ENCODE results near the gene ARSB. TPM values are rescaled to one million over a fixed set of nuclear protein-coding genes. Genes with fewer than 3 reads are reported as not detected.
A peak's percentile ranks its signal among the peaks of the same experiment; 100 is the strongest.

ARSB gene
- total RNA-seq, 2 experiments from 2014 or later = 9.2 TPM

GRCh38 chr5:79025054-79025472 is 40.0 kb upstream of the ARSB start:
- no peak overlapping the region for H2AFZ ChIP-seq (ENCODE audit: low read length)
- H3K9me2 ChIP-seq (ENCODE audit: insufficient read depth, low read length) = no peaks in the 10 kb centered on the region
- TF ChIP-seq CTCF (conservative IDR thresholded peaks at IDR 0.05; ENCODE audit: low read length) = peak; percentile 100
- no peak for TF ChIP-seq EZH2phosphoT487 (IDR thresholded peaks at IDR 0.05; ENCODE audit: borderline replicate concordance, low read depth, low read length)
- H3K36me3 ChIP-seq (ENCODE audit: insufficient read depth, low read length) = no peaks in the 10 kb centered on the region
- no peak overlapping the region for H3K4me3 ChIP-seq (ENCODE audit: low read depth, low read length, poor library complexity, severe bottlenecking)
- BruUV-seq (replicated peaks) = no TSS peak
- H4K20me1 ChIP-seq (ENCODE audit: insufficient read depth, low read length) = no peaks in the 10 kb centered on the region
- H3K4me2 ChIP-seq (ENCODE audit: low read length) = peak overlapping the region; percentile 12; the same call in 1 of the 2 replicates
- peak; percentile 59 for DNase-seq (ENCODE audit: low spot score)
- CTCF ChIA-PET (ENCODE audit: unreplicated experiment) = interaction anchor here (0.7 to 1.2 kb wide), 3 partner anchors 101 to 440 kb away, joined by 3 to 9 read pairs (median 5); no protein-coding TSS in a partner anchor
- intact Hi-C loops (cut with micrococcal nuclease; ENCODE audit: unreplicated experiment) = loop anchor here (1.0 kb wide), 2 partner anchors 108 to 438 kb away; no protein-coding TSS in a partner anchor
- no peaks in the 10 kb centered on the region for H3K9me3 ChIP-seq (ENCODE audit: low read length)
- POLR2A ChIA-PET = interaction anchor here (0.8 to 1.0 kb wide), 3 partner anchors 8 to 108 kb away, joined by 3 to 5 read pairs (median 3); no protein-coding TSS in a partner anchor
- H3K4me1 ChIP-seq (ENCODE audit: insufficient read depth, low read length, poor library complexity, severe bottlenecking) = no peaks in the 10 kb centered on the region
- H3K79me2 ChIP-seq (ENCODE audit: insufficient read depth, low read depth, low read length) = no peaks in the 10 kb centered on the region
- no peak overlapping the region for H3K27ac ChIP-seq (ENCODE audit: low read depth, low read length, poor library complexity, severe bottlenecking)

DNA sequence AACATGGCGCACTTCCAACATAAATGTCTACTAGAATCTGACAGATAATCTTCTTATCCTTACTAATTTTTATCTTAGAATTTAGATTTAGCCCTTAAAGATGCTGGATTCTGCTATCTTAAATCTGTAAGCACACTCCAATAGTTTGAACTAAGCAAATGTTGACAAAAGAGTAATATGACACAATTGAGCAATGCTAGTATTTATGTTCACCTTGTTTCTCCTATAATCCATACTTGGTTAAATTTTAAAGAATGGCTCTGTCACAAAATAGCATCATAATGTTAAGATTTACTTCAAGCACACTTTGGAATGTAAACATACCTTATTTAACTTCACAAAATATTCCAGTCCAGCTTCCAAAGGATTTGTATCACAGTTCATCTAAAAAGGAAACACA is 38.8 kb upstream of the ARSB start:
- no peak for DNase-seq (ENCODE audit: low spot score)
- Histone ChIP-seq H3K79me2 (ENCODE audit: insufficient read depth, low read depth, low read length) (no peaks in the 10 kb centered on the region), H3K36me3 (ENCODE audit: insufficient read depth, low read length) (no peaks in the 10 kb centered on the region), H3K4me1 (ENCODE audit: insufficient read depth, low read length, poor library complexity, severe bottlenecking) (no peaks in the 10 kb centered on the region), H3K27ac (ENCODE audit: low read depth, low read length, poor library complexity, severe bottlenecking) (no peak overlapping the region), H4K20me1 (ENCODE audit: insufficient read depth, low read length) (no peaks in the 10 kb centered on the region), H3K4me3 (ENCODE audit: low read depth, low read length, poor library complexity, severe bottlenecking) (no peak overlapping the region), H3K9me2 (ENCODE audit: insufficient read depth, low read length) (no peaks in the 10 kb centered on the region), H3K4me2 (ENCODE audit: low read length) (no peak overlapping the region), H2AFZ (ENCODE audit: low read length) (no peak overlapping the region), H3K9me3 (ENCODE audit: low read length) (no peaks in the 10 kb centered on the region)
- intact Hi-C loops (cut with micrococcal nuclease; ENCODE audit: unreplicated experiment) = no loop called here
- TF ChIP-seq CTCF (conservative IDR thresholded peaks at IDR 0.05; ENCODE audit: low read length) = no peak
- TF ChIP-seq EZH2phosphoT487 (IDR thresholded peaks at IDR 0.05; ENCODE audit: borderline replicate concordance, low read depth, low read length) = no peak
- POLR2A ChIA-PET = interaction anchor here (1.1 kb wide), 1 partner anchor 108 kb away, joined by 3 read pairs; no protein-coding TSS in a partner anchor
- no TSS peak for BruUV-seq (replicated peaks)
- CTCF ChIA-PET (ENCODE audit: unreplicated experiment) = interaction anchor here (0.6 kb wide), 1 partner anchor 1387 kb away, joined by 3 read pairs; no protein-coding TSS in a partner anchor

- TF ChIP-seq EZH2phosphoT487 (IDR thresholded peaks at IDR 0.05; ENCODE audit: borderline replicate concordance, low read depth, low read length) = no peak
- no peak for TF ChIP-seq CTCF (conservative IDR thresholded peaks at IDR 0.05; ENCODE audit: low read length)
- intact Hi-C loops (cut with micrococcal nuclease; ENCODE audit: unreplicated experiment) = no loop called here
- H3K36me3 ChIP-seq (ENCODE audit: insufficient read depth, low read length) = no peaks in the 10 kb centered on the region
- no peaks in the 10 kb centered on the region for H3K79me2 ChIP-seq (ENCODE audit: insufficient read depth, low read depth, low read length)
- H2AFZ ChIP-seq (ENCODE audit: low read length) = no peak overlapping the region
- POLR2A ChIA-PET = interaction anchor here (1.1 kb wide), 2 partner anchors 50 to 109 kb away, joined by 3 read pairs; no protein-coding TSS in a partner anchor
- no peaks in the 10 kb centered on the region for H4K20me1 ChIP-seq (ENCODE audit: insufficient read depth, low read length)
- no TSS peak for BruUV-seq (replicated peaks)
- no peaks in the 10 kb centered on the region for H3K9me3 ChIP-seq (ENCODE audit: low read length)
- no peaks in the 10 kb centered on the region for H3K9me2 ChIP-seq (ENCODE audit: insufficient read depth, low read length)
- no peaks in the 10 kb centered on the region for H3K4me1 ChIP-seq (ENCODE audit: insufficient read depth, low read length, poor library complexity, severe bottlenecking)
- CTCF ChIA-PET (ENCODE audit: unreplicated experiment) = no interaction called here
- DNase-seq (ENCODE audit: low spot score) = no peak
- H3K4me2 ChIP-seq (ENCODE audit: low read length) = no peak overlapping the region
- H3K27ac ChIP-seq (ENCODE audit: low read depth, low read length, poor library complexity, severe bottlenecking) = no peak overlapping the region
- H3K4me3 ChIP-seq (ENCODE audit: low read depth, low read length, poor library complexity, severe bottlenecking) = no peak overlapping the region
Observed at GRCh38 chr5:79023348-79023747, 38.2 kb upstream of the ARSB start.

Data from OCI-LY7 (cell line).